HTERT RPE-1 (cell line): Measurements from ENCODE around the gene TFG.

Experiments
- in situ Hi-C: fragments of 300-500 bp; cut with MboI; formaldehyde crosslinking; loops from 4 replicates; pipeline ENCODE4 v1.14.3; 2020; ENCODE audit warnings: low sequenced_read_pairs

TFG gene

DNA sequence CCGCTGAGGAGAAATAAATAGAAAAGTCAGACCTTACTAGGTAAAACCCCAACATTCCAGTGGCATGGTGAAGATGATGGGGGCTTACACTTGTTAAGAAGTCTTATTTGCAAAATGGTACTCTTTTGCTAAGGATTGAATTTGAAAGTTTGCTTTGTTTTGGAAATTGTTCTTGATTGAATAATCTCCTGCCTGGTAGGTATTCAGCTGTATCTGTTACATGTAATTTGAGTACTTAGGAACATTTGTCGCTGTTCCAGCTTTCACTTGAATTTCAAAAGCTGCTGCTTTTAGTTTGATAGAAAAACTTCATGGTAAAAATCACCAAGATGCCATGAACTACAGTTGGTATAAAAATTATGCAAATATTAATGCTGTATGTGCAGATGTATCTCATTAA, 44.6 kb downstream of the TFG start:
- in situ Hi-C loops, result no loop called here

DNA sequence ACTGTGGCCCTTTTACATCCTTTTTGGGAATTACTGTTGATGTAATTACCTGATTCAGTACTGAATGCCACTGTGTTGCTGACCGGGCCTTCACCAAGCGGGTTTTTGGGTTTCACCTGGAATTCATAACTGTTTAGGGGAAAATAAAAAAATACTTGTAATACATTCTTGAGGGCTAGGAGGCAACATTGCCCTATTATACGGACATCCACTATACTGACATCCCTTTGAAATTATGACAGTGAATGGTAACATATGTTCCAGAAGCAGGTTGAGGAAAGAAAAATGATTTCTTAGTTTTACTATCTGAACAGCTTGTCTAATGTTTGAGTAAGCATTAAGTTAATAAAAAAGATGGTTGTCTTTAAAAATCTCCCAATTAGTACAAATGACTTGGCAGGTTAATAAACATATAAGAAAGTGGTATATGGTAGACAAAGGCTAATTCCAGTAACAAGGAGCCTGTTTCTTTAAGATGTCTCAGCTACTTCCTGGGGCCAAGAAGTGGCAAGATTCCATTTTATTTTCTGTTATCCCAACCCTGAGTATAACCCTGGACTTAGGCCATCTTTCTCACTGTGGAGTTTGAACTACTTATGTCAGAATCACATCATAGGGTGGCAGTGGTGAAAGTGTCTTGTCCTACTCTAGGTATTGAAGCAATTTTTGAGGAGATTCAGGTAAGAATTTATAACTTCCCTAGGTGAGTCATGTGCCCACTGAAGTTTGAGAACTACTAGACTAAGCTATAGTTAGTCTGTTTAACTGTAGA, 45.5 kb downstream of the TFG start:
- in situ Hi-C loops, result no loop called here

DNA sequence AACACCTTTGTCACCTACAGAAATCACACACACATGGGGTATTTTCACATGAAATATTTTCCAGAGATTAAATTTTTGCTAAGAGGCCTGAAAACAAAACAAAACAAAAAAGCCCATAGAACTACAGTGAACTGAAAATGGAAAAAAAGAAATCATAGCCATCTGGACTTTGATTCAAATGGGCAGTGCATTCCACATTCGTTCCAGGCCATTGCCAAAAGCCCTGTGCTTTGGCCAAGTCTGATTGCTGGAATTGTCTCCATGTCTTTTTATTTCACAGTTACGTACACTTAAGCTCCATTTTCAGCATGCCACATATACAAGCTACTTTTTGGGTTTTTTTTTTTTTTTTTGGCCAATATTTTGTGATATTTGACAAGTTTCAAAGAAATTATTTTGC, 47.1 kb downstream of the TFG start:
- in situ Hi-C loops, result no loop called here

DNA sequence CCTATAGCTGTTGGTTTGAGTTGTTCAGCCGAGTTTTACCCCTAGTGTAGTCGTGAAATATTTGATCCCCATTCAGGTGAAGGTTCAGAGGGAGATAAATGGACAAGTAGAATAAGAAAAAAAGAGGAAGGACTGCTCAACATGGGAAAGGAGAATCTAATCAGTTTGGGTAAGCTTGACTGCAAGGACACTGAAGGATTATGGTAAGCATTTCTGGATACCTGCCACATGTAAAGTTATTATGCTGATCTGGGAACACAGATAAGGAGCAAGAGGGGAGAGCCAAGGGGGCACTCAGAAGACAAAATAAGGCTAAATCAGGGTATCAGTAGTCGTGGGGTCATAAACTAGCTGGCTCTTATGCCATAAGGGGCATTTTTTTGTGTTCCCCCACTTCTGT, 49.9 kb downstream of the TFG start:
- in situ Hi-C loops, result no loop called here

DNA sequence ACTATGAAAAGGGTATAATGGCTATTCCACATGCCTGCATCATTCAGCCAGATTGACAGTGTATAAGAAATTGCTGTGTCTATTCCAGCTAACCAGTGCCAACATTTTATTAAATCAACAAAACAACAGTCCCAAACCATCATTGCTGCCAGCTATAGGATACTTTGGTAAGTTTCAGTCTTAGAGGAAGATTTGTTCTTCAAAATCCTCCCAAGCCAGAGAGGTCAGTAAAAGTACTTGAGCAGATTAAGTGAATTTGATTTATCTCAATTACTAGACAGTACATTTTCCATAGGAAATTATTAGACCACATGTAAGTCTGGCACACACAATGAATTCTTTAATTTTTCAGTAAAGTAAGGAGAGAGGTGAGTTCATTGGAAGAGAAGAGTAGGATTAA, 50.7 kb downstream of the TFG start:
- in situ Hi-C loops, result no loop called here

DNA sequence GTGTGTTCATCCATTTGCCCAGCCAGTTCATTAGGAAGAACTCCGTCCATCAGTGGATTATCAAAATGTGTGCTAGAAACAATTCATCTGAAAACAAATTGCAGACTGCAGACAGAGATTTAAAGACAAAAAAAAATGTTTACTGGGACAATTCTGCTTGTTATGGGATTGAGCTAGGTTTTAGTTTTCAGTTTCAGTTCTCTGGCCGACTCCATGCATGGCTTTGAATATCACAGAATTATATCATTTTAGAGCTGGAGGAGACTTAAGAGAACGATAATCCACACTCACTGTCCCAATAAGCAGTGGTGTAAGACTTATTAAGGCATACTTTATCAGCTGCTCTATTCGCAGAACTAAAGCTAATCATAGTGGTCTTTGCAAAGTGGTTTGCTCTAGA, 51.1 kb downstream of the TFG start:
- in situ Hi-C loops, result no loop called here

DNA sequence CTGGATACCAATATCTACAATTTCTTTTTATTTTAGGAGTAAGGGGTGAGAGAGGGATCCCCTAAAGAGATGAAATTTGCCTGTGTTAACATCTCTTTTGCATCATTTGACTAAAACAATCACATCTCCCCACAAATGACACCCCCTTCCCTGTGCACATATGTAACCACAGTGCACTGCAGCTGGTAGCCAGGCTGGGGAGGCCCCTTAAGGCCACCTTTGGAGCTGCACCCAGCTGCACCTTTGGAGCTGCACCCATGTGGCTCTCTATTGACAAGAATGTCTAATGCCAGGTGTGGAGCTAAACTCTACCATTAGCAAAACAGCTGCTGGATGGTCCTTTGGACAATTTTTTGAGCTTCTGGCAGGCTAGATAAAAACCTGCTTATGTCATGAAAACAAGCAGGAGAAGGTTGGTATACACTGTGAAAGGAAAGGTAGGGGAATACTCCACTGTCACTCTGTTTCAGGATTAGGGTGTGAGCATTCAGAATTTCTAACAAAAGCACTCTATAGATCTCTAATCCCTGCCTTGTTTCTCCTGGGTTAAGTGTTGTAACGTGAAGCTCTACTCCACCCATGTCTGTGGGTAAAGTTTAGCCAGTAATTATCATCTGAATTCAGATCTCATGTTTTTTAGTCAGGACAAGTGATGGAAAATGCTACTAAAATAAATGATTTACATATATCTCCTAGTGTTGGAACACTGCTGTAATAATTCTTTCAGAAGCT, 52.1 kb downstream of the TFG start:
- in situ Hi-C loops, result no loop called here

DNA sequence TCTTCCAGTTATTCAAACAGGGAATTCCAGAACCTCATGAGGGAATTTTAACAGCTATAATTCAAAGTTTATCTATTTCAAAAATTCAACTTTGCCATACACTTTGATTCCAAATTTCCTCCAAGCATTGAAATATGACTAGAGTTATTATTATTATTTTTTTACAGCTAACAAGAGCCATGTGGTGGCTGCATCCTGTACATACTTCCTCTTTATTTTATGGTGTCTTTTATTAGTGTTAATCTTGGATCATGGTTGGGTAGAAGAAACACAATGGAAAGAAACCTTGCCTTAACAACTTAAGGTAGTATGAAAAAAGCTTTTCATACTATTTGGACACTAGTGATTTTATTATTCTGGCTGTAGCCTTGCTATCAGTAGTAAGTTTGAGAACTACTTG, 52.7 kb downstream of the TFG start:
- in situ Hi-C loops, result no loop called here

DNA sequence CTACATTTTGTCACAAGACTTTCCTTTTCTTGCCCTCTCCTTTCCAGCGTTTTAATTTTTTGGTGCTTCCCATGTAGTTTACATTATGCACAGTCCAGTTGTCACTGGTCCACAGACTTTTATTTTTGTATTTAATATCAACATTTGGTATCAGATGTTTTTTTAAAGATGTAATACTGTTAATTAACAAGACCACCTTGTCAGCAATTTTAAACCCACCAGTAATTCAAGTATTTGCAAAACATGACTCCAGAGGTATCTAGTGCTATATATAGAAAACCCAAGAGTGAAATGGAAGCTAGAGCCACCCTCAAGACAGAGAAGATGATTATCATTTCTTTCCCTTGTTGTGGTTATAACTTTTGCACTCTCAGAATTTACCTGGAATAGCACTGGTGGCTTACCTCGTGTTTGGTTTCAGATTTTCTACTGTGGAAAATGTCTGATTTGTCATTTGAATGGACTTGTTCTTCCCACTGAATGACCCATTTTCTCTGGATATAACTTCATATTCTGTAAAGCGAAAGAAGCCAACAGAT, 56.2 kb downstream of the TFG start:
- in situ Hi-C loops, result no loop called here

DNA sequence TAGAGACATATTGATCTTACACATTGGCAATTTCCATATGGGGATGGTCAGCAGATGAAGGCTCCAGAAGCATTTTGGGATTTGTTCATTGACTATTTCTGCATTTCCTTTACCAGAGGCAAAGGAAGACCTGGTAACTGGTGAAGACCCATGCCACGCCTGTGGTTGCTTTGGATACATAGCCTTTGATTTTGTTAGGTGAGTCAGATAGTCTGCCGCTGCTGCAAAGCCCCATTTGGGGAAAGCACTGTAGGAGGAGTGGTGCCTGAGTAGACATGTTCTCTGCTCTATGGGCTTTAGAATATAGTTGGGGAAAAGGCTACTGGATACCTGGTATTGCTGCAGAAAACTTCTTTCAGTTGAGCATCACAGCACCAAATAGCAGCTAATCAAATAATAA, 56.8 kb downstream of the TFG start:
- in situ Hi-C loops, result no loop called here

DNA sequence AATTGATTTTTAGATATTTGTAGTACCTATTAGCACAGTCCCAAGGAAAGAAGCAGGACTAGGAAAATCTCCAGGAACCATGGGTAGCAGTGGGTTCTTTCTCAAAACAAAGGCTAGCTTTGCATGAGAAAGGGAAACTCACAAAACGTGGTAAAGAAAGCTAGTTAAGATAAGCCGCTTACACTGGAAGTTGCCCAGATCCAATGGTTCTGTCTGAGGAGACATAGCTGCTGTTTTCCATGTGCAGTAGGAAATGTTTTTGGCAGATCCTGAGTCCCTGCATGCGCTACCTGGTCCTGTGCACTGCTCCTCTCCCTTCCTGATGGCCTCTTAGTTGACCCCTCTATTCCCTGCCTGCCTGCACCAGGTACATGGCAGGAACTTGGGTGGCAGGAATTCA, 60.4 kb downstream of the TFG start:
- in situ Hi-C loops, result no loop called here

DNA sequence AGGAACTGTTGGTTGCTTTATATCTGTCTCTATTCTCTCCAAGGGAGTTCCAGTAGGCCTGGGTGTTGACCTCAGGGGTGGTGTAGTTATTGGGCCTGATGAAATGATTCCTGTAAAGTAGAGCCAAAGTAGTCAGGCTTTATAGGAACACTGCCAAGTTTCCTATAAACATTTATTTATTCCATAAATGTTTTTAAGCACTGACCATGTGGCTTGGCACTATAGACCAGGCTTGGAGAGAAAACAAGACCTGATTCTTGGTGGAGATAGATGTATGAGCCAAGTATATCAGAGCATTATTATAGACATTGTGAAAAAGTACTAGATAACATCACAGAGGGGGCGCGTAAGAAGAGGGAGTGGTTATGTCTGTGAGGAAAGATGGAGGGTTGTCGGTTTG, 65.9 kb downstream of the TFG start:
- in situ Hi-C loops, result no loop called here

DNA sequence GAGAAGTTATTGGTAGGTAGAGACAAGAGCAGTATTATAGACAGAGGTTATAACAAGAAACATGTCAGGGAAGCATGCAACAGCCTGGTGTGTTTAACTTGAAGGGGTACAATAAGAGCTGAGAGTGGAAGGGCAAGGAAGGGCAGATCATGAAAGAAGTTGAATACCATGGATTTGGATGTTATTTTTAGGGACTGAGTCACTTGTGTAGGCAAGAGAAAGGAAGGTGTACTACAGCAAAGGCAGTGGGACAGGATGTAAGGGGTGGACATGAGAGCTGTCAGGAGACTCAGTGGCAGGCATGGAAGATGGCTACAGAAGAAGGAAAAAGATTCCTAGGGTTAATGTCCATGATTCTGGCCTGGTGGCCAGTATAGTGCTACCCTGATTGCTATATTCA, 66.4 kb downstream of the TFG start:
- in situ Hi-C loops, result no loop called here

DNA sequence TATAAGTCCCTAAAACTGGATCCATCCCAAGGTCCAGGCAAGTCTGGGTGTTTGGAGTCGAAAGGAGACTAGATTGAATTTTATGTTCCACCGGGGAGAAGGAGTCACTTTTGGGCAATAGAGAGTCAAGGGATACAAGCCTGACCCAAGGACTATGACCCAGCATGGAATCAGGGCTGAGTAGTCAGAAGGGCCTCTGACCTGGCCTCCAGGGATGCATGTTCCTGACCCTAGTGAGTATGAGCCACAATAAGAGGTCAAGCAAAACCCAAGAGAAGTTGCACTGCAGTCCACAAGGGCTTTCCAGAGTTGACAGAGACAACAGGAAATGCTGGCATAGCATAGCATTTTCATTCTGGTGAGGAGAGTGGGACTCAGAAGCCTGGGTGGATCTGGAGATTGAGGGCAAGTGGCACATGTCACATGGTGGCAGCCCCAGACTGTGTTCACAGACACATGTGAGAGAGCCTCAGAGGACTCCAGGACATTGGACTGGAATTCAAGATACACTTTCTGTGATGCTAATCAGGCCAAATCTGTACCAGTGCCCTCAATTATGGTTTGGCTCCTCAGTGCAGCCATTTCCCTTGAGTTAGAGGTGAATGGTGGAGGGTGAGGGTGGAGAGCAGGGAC, 66.9 kb downstream of the TFG start:
- in situ Hi-C loops, result no loop called here

DNA sequence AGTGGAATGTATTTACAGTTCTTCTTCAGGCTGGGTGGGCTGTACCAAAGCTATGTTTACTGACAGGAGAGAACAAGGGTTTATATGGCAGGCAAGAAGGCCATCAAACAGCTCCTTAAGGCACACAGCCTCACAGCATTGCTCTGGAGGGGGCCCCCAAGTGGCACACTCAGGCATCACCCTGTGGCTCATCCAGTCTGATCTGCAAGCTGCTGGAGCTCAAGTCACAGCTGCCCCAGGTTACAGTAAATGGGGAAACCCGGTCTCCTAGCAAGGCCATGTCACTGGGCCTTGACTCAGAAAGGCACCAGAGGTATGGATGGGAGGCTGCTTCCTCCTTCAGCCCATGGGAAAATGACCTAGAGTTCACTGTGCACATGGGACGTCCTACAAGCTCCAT, 67.5 kb downstream of the TFG start:
- in situ Hi-C loops, result no loop called here

DNA sequence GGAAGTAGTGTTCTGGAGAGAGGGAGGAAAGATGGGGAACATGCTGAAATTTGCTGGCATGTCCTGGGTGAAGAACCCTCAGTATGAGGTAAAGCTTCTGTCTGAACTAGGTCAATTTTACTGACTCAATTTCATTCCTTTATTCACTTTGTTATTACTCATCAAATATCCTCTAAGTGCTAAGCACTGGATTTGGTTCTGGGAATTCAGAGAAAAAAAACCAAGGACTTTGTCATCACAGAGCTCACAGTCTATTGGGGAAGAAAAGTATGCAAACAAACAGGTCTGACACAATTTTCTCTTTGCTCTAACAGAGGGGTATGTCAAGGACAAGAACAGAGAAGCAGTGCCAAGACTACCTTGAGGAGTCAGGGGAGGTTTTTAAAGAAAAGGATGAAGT, 68.0 kb downstream of the TFG start:
- in situ Hi-C loops, result no loop called here

DNA sequence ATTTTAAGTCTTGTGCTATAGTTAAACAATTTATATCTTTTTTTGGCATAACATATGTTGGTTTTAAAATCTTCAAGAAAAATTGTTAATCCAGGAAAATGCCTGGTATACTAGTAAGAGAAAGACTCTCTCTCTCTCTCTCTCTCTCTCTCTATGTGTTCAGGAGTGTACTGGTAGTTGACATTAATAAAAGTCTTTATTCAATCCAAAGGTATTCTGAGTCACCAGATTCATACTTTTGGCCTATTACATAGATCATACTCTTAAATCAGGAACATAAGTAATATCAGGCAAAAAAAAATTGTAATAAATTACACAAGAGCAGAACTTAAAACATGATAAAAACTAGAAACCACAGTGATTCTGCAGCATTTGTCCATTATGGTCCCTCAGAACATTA, 70.2 kb downstream of the TFG start:
- in situ Hi-C loops, result no loop called here

DNA sequence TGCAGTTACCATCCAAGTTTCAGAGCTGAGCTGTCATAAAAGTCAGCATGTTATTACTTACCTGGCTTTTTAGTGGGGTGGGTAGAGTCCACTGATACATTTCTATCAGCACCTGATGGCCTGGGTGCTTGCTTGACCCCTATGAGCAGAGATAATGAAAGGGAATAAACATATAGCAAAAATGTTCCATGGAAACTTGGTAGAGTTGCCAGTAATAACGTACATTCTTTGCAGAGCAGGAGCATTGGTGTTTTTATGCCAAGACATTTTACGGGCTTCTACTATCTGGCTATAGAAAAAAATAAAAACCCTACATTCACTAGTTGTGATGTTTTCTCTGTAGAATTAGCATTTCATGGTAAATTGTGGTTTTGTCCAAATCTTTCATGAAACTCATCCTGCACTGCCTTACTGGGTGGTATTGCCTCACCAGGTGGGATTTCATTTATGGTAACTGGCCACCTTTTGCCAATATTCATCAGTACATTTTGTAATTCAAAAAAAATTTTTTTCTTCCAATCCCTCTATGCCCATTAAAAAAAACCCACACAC, 70.9 kb downstream of the TFG start:
- in situ Hi-C loops, result no loop called here

DNA sequence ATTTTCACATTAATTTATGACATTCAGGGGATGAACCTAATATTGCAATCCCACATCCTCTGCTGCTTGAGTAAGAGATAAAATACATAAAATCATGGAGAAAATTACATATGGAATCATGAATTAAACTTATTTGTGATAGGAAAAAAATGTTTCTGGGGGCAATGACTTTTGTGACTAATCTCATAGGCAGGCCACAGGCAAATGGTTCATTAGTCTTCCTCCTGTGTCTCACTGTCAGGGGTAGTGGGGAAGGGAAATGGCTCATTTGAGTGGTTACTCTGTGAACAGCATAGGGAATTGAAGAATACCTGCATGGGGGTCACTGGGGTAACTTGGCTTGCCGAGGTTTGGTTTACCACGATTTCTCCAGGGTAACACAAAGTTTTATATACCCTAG, 72.0 kb downstream of the TFG start:
- in situ Hi-C loops, result no loop called here

DNA sequence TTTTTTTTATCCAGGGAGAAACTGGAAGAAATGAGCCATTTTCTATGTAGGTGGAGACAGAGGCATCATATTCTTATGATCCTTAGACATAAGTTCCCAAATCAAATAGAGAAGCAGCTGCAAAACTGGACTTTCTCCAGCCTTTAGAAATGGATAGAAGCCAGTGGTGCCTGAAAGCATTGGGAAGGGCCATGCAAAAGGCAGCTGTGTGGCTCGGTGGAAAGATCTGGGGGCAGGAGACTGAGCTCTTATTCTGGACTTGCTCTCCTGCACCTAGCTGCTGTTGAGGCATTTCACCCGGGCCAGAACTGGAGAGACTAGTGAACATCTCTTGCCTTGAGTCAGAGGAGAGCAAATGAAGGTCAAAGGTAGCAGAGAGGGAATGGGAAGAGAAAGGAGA, 73.1 kb downstream of the TFG start:
- in situ Hi-C loops, result no loop called here

DNA sequence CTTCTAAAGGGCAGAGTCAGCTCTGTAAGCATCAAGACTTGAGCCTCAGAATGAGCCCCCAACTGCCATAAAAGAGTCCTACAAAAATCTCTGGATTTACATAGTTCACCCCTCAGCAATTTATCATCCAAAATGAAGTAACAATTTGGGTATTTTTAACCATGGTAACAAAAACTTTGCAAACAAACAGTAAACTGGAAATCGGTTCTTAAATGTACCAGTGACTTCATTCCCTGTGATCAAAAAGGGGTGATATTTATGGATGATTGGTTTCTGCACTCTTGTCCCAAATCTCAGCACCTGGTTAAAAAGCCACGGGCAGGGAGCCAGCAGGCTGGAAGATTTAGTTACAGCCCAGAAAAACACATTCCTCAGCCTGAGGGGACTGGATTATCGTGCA, 73.6 kb downstream of the TFG start:
- in situ Hi-C loops, result no loop called here

DNA sequence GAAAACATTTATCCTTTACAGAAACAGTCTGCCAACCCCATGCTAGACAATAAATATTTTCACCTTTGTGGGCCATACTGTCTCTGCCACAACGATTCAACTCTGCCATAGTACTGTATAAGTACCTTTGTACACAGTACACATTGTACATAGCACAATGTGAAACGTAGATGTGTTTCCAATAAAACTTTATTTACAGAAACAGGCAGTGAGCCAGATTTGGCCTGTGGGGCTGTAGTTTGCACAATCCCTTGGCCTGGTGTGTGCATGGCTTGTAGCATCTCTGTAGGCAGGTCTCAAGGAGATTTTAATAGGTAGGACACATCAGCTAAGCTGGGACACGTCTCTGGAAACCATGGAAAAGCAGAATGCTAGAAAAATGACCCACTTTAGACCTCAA, 74.3 kb downstream of the TFG start:
- in situ Hi-C loops, result no loop called here
